Lung microvascular endothelial cell (primary cell): ENCODE measurements around the gene ALDH3A1. TPM values are rescaled to one million over a fixed set of nuclear protein-coding genes. Genes with fewer than 3 reads are reported as not detected.
"Not testable (repeated sequence)": the region's sequence is repeated elsewhere in the genome, so short reads cannot be mapped to it uniquely, and the experiment has no call there.

ENCODE experiments used
- DNase-seq, 2 donors: peaks; one replicate each; pipeline versions ENCODE4 v3.0.0 to v3.0.0-alpha.2; 2010; ENCODE audit warnings: low read depth in 2 of 2
- total RNA-seq: library from RNA; depleted of rRNA; stranded (reverse); fragments of >200 nt; gene quantifications from 2 replicates; pipeline ENCODE4 v1.2.1, GENCODE V29; 2014

Gene ALDH3A1
- total RNA-seq, result under 0.01 and 0.20 TPM in 2 replicates

DNA sequence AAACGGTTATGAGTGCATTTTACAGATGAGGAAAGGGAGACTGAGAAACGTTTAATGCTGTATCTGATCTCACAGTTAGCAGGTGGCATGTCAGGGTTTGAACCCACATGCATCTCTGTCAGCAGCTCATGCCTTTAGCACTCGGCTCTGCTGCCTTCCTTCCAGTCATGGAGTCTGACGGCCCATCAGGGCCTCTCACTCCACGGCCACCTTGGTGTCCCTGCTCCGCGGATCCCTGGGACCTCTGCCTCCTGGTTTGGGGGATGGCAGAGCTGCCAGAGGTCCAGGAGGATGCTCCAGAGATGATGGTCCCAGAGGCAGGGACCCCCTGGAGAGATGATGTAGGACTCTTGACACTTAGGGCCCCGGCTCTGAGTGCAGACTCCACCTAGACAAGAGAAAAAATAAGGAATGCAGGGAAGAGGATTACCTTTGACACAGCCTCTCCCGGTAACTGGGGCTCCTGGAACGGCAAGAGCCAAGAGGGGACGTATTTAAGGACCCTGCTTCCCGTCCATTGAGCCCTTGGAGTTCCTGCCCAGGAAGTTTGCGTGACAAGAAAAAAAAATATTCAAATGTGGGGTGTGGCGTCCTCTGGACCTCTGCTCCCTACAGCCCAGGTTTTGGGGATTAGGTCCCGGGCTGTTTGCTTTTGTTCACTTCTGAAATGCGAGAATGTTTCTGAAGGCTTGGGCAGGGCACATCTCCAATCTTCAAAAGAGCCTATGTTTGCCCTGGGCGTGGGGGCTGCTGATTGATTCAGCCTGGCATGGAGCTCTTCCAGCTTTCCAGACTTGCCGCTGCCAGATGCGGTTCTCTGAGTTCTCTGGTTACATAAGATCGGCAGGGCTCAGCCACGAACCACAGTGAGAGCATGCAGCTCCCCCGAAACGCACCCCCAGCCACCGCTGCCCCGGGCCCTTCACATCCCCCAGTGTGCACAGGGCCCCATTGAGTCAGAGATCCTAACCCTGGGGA is at the start of gene ALDH3A1:
TSS of gene ALDH3A1 (minus strand) at position 470 of the 978 bp plus-strand sequence. CDS start 3,169 bp downstream, outside the sequence.
- no peak for DNase-seq

- no peak for DNase-seq
Observed at GRCh38 chr17:19796457-19796856, 48.4 kb upstream of the ALDH3A1 start.

DNA sequence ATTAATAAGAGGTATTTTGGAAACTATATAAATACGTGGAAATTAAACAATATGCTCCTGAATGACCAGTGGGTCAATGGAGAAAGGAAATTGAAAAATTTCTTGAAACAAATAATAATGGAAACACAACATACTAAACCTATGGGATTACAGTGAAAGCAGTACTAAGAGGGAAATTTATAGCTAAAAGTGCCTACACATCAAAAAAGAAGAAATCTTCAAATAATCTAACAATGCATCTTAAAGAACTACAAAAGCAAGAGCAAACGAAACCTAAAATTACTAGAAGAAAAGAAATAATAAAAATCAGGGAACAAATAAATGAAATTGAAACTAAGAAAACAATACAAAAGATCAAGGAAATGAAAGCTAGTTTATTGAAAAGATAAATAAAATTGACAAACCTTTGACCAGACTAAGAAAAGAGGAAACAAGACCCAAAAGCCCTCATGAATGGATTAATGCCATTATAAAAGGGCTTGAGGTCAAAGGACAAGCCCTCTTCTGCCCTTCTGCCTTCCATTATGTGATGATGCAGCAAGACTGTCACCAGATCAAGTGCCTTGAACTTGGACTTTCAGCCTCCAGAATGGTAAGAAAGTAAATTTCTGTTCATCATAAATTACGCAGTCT is 43.9 kb upstream of the ALDH3A1 start:
- no peak for DNase-seq

GRCh38 chr17:19787733-19788357 is 39.7 kb upstream of the ALDH3A1 start:
- no peak for DNase-seq

DNA sequence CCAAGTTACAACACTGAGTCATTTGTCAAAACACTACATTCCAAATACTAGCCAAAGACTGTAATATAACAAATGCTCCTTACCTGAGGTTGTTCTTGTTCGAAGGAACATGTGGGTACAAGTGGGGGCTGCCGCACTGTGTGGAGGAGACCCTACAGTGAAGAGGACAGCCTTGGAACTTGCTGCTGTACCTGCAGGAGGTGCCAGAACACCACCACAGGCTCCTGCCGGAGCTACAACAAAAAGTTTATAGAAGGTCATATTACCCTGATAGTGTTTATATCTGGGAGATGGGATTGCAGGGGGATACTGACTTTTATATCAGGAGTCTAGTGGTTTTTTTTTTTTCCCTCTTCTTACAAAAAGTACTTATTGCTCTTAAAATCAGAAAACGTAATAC is 37.8 kb upstream of the ALDH3A1 start:
- DNase-seq, result no peak

DNA sequence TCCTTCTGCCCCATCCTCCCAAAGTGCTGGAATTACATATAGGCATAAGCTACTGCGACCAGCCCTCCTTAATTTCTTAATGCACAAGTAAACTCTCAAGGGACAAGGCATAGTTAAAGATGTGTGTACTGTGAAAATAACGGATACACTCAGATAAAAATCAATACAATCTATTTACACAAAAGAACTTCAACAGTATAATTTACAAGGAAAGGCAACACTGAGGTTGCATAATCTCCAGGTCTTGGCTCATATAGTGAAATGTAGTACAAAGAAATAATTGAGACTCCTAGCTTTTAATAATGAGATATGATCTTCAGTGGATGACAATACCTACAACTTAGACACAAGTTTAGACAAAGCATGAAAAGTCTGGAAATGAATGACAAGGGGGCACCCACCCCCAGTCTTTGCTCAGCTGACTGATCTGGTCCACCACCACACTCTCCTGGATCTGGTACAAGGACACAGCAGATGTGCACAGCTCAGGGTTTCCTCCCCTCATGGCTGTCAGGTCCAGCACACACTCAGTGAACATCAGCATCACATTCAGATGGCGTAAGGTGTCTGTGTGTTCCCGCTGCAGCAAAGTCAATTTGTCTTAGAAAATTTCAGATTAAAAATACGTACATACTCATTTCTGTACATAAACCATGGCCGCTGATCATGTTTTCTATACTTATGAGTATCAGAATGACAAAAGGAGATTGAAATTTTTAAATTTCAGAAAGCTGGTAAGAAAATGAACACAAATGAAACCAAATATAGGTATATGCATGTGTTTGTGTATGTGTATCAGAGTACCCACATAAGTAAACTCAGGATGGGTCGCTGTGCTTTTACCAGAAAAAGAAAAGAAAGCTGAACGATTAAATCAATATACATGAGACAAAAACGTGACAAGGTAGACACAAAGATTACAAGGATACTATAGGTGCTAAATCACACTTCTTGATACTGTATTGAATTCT is 33.7 kb upstream of the ALDH3A1 start:
- no peak for DNase-seq

DNA sequence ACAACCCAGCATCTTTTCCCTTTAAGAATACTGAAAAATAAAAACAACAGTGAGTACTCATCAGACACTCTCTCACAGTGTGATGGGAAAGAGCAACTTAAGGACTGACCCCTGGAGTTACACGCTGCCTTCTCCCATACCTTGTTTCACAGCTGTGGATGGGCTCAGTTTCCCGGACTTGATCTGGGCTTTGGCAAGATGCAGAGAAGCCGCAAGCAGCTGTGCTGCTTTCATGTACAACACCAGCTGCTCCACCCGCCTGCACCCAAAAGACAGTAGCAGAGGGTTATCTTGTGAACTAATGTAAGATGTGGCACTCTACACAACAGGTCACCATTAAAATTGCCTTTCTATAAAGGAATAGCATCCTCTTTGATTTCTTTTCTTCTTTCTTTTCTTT is 32.7 kb upstream of the ALDH3A1 start:
- DNase-seq, result no peak

DNA sequence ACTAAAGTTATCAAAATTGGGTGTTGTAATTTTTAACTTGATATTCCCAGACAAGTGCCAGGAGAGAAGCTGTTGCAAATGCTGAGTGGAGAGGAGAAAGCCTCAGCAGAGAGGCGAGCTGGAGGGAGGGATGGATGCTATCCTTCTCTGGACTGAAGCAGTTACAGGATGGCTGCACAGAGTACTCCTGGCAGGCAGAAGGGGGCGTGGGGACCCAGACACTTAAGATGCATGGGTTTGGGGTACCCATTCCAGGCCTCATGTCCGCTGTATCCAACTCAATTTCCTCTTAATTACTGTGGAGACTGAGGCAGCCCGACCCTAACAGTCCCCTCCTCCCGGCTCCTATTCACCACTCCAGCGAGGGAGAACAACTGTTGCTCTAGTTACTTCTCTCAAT is 25.4 kb upstream of the ALDH3A1 start:
- no peak for DNase-seq

GRCh38 chr17:19771971-19772630 is 24.0 kb upstream of the ALDH3A1 start:
- DNase-seq, result no peak

- DNase-seq, result peak in 1 of 2 donors; percentile 42
Observed at GRCh38 chr17:19770985-19771735, 23.1 kb upstream of the ALDH3A1 start.

- peak; percentile 65 to 87 for DNase-seq
Observed at GRCh38 chr17:19769946-19770652, 22.0 kb upstream of the ALDH3A1 start.

GRCh38 chr17:19768046-19768782 is 20.1 kb upstream of the ALDH3A1 start:
- peak; percentile 38 to 89 for DNase-seq

GRCh38 chr17:19766421-19767270 is 18.5 kb upstream of the ALDH3A1 start:
- DNase-seq, result peak; percentile 70 to 76

DNA sequence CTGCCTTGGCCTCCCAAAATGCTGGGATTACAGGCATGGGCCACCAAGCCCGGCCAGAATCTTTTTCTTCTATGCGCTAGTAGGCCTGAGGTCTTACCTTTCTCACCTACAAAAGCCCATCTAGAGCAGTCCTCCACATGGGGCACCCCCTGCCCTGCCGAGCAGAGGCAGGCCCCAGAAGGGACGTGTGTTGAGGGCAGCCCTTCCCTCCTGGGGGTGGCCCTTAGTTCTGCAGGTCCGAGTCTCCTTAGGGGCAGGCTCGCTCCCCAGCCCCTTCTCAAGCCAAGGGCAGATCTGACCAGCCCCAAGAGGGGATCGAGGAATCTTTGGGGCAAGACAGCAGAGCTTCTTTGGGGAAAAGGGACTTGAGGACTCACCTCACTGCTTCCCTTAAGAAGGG is 17.9 kb upstream of the ALDH3A1 start:
- no peak for DNase-seq

- DNase-seq, result not testable (repeated sequence)
Observed at GRCh38 chr17:19763991-19764390, 15.9 kb upstream of the ALDH3A1 start.

DNA sequence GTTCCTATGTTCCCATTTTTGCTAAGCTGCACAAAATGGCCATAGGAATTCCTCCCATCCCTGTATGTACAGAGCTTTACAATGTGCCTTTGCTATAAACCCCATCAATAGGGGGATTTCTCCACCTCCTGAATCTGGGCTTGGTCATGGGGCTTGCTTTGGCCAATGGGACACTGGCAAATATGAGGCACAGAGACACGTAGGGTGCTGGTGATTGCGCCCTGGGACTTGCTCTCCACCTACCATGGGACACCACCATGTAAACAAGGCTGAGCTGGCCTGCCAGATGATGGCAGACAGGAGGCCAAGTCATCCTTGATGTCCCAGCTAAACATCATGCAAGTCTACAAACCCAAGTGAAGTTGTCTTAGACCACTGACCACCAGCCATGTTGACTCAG is 15.3 kb upstream of the ALDH3A1 start:
- no peak for DNase-seq

DNA sequence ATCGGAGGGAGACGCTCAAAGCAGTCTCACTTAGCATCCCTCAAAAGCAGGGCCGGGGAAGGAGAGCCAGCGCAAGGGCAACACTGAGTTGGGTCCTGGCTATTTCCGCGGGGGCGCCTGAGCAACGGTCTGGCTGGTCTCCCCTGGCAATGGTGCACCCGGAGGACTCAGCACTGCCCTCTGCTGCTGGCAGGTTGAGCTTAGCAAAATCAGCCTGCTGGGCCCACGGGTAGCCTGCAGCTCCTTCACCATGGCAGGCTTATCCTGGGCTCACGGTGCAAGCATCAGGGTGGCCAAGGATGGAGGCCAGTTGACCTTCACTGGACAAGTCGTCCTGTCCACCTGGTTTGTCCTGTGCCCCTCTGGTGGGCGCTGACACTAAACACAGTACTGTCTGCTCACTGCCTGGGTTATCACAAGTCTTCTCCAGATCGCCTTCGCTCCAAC is 14.4 kb upstream of the ALDH3A1 start:
- peak; percentile 73 to 84 for DNase-seq
